DMS153 treated with DMSO at 0.1 percent for 48 hours (cell line): Measurements from ENCODE around the gene CYB5RL.
"Not testable (repeated sequence)": the region's sequence is repeated elsewhere in the genome, so short reads cannot be mapped to it uniquely, and the experiment has no call there.

Experiments used
- DNase-seq: peaks from one replicate; lab custom pipeline; 2025; ENCODE audit not compliant: unreplicated experiment; lab: John Stamatoyannopoulos, UW

CYB5RL gene

DNA sequence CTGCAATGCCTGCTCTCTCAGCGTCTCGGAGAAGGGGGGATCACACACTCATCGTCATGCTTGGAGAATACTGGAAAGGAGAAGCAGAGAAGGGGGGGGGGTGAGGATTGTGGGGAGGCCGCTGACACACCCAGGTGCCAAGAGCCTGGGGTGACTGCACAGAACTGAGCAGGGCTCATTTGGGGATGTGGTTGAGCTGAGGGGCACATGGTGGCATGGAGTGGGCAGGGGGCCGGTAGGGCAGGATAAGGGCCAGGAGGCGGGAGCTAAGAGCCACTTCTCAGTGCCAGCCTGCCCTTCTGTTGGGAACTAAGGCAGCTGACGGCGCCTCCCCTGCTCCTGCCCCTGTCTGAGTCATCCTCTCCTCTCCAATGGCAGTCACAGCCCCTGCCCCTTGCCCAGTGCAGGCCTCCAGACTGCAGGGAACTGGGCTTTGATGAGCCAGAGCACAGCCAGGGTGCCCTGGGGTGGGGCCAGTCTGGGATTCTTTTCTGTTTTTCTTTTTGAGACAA lies 27.3 kb upstream of the CYB5RL start:
- no peak for DNase-seq

DNA sequence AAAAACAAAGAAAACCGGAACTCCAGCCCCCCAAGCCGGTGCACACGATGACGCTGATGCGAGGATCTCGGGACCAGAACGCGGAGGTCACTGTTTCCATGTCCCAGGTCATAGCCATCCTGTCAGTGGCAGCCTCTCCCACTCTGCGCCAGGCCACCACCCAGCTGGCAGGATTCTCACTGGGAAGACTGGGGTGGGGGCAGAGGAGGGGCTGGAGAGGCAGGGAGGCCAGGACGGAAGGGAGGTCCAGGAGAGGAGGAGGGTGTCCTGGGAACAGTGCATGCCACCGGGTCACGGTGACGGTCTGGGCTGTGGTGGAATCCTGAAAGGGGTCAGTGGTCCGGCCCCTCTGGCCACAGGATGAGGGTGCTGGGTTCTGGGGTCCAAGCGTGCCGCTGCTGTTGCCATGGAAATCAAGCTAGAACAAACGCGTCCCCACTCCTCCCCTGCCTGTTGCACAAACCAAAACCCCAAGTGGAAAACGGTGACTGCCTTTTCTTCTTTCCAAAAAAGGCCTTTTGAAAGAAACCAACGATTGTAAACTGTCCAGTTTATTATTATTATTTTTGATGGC lies 26.2 kb upstream of the CYB5RL start:
- DNase-seq = no peak

DNA sequence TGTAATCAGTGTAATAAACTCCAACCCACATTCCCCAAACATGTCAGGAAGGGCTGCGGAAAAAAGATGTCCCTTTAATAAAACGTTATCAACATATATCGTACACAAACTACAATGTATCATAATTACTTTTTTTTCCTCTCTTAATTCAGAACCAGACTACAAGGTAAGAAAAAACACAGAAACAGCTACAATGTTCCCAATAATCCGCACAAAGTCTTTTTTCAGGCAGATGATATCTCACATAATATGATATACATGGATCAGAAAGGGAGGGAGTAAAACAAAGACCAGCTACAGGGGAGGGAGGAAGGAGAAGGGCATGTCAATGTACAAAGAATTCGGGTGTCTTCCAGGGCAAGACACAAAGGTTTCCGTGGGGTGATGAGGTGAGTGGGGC lies 25.5 kb upstream of the CYB5RL start:
- DNase-seq = no peak

DNA sequence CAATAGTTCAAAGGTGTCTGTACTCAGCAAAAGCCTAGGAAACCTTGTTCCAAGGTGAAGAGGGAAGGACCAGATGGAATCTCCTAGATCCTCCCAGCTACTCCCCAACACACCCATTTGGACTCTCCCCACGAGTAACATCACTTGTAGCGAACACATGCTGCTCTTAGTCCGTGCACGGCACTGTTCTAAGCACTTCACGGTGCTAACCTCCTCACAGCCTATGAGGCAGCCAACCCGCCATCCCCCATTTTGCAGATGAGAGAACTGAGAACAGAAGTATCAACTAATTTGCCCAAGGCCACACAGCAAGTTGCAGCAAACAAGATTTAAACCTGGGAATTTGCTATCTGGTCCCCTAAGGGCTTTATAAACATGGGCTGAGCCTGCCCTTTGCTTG lies 24.4 kb upstream of the CYB5RL start:
- DNase-seq = no peak

DNA sequence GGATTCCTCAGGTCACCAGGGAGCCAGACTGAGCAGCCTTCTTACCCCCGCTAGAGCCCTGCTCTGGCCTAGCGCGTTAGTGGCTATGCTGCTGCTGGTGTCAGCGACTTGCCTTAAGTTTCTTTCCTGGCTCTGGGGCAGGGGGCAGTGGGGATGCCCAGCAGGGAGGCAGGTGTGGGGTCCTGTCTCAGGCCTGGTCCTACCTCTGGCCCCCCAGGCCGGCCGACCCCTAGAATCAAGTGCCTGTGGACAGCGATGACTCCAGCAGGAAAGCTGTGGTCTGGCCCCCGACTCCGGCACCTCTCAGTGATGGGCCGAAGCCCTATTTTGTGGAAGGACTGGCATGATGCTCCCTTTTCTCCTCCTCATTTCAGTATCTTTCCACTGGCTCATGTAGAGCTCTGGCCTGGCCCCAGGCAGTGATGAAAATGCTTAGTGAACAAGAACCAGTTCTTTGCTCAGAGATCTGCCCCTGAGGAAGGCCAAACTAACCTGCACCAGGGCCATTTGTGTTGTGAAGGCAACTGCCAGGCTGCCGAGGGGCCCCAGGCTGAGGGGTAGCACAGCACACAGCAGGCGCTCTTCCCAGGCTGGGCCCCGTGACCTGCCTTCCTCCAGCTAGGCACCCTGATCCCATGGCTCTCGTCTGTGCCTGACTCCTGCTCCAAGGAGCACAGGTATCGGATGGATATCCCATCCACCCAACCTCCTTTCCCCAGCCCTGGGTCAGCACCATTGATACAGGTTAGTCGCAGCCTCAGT lies 23.8 kb upstream of the CYB5RL start:
- no peak for DNase-seq

DNA sequence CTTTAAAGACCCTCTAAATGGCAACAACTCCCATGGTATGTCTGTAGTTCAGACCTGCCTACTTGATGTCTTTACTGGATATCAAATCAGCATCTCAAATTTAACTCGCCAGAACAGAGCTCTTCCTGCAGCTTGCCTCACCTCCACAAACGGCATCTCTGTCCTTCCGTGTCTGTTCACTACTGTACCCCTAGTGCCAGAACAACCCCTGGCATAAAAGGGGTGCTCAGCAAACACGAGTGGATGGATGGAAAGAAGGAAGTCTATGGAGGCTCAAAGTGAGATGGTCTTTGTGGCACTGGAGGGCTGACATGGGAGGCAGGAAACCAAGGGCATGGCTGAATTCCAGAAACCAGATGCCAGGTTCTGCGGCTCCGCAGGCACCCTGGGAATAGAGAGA lies 22.9 kb upstream of the CYB5RL start:
- no peak for DNase-seq

DNA sequence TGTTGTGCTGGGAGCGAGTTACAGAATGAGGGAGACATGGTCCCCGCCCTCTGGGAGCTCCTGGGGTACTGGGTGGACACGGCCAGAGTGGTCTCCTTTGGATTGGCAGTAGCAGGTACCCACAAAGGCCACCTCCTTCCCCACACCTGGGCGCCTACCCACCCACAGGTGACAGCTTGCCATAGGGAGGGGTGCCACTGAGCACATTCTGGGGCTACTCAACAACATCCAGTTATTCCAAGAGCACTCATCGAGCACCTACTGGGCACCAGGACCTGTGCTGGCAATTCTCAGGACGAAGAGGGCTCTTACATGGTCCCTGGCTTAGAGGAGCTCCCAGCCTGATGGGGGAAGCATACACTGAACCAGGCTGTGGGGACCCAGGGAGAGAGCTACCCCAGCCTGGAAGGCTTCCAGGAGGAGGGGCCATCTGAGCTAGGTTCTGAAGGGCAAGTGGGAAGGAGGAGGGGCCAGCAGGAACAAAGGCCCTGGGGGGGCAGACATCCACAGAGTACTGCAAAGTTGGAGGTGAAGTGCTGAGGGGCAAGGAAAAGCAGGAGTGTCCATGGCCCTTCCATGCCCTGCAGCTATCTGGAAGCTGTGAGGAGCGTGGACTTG lies 22.1 kb upstream of the CYB5RL start:
- no peak for DNase-seq

DNA sequence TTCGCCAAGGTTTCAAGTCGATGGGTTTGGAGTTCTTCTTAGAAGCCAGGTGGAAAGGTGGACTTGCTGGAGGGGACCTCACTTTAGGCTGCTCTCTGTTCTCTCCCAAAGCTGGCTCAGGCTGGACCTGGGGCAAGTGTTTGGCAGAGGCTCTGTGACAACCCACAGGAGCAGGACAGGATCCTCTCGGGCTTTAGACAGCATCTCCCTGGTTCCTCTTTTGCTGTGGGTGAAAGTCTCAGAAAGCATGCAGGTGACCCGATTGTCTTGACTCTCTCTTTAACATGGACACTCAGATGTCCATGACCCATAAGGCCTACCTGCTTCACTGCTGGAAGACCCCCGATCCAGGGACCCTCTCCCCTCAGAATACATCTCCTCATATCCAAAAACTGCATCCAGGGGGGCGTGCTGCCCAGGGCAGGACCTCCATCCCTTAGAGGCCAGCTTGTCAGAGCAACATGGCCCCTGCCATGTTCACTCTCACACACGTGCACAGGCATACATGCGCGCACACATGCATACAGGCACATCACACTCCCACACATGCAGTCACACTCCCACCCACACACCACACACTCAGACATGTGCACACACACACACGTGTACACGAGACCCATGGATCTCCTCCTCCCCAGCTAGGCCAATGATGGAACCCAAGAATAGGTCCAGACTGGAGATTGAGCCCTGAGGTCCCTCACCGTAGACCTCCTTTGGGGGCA lies 21.4 kb upstream of the CYB5RL start:
- DNase-seq = no peak

DNA sequence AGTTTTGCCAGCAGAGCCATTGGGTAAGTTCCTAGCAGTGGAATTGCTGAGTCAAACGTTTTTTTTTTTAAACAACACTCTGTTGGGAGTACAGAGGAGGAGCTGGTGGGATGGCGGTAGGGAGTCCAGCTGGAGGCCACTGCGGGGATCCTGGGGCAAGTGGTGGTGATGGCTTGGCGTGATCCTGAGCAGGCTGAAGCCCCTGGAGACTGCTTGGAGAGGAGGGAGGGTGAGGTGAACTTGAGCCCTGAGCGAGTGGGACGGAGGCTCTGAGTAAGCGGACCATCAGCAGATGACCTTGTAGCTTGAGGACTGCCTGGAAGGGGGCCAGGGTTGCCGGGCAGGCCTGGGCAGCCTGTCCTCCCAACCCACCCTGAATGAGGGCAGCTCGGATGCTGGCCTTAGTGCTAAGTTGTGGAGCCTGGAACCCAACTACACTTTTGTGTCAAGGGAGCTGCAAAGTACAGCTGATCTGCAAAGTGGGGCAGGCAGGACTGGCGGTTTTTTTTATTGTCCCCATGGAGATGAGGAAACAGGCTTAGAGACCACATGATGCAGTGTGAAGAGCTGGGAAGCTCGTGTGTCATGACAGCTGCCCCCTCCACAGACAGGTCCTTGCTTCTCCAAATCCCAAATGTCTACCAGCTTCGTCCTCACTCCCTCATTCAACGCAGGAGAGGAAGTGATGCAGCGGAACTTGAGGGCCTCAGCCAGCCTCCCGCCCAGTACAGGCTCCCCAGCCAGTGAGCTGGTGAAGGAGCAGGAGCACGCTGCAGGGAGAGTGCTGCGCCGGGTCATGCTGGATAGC lies 20.4 kb upstream of the CYB5RL start:
- no peak for DNase-seq

DNA sequence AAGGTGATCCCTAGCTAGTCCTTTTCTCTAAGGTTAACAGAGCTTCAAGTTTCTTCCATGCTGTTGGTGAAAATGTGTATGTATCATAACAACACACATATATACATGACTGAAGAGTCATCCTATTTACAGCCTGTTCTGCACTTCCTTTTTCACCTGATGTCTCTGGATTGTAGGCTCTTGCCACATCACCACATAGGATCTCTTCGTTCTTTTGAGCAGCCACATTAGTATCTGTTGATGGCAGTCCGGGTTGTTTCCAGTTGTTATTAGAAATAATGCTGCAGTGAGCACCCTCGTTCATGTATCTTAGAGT lies 19.8 kb upstream of the CYB5RL start:
- no peak for DNase-seq

DNA sequence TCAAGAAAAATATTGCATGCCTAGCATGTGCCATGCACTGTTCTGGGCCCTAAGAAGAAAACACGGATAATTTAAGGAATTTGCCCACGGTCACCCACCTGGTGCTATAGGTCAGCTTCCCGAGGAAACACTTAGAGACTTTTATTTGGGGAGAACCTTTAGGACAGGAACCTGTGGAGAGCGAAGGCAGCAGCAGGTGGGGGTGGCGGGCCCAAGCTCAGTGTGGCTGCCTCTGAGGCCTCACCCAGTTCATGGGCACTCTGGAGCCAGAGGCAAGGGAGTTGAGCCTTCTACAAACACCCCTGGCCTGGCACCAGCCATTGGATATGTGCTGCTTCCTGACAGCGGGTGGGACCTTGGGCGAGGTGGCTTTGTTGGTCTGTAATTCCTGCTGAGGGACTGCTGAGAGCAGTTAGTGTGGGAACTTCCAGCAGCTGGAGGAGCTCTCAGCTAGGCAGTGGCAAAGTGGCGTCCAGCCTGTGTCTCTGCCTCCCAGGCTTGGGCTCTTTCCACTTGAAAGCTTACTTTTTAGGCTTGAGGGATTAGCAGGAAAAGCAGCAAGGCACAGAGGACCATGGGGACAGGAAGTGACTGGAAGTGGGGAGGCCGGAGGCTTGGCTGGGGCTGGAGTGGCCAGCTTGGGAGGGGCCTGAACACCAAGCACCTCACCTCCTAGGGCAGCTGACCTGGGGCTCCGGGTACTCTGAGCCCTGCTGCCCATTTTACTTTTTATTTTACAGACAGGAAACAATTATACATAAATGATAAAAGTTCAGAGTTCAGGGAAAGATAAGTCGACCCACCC lies 19.3 kb upstream of the CYB5RL start:
- no peak for DNase-seq

DNA sequence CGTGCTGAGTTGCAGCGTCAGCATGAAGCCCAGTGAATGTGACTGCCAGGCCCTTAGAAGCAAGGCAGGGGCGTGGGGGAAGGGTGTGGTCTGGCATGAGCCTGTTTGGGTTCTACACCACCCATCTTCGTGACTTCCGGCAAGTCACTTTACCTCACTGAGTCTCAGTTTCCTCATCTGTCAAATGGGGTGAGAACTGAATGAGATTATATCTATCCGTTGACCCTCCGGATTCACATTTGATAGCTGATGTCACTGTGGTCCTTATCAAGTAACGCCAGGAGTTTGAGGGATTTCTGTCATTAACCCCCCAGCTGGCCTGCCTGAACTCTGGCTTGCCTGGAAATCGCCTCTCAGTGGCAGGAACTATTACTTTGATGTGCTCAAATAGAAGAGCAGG lies 15.7 kb upstream of the CYB5RL start:
- DNase-seq = no peak

DNA sequence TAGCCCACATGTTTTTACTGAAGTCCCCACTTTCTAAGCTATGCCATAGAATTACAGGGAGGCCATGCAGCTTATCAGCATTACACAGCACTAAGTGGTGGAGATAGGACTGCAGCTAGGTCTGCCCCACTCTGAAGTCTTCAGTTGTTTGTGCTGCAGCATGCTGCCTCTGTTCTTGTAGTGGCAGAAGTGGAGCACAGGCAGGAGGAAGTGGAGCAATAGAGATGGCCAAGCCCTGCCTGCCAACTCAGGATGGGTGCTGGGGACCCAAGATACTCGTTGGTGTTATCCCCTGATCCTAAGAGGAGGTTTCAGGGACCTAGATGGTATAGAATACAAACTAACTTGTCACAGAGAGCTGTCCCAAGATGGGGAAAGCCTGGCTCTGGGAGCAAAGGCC lies 13.0 kb upstream of the CYB5RL start:
- no peak for DNase-seq

DNA sequence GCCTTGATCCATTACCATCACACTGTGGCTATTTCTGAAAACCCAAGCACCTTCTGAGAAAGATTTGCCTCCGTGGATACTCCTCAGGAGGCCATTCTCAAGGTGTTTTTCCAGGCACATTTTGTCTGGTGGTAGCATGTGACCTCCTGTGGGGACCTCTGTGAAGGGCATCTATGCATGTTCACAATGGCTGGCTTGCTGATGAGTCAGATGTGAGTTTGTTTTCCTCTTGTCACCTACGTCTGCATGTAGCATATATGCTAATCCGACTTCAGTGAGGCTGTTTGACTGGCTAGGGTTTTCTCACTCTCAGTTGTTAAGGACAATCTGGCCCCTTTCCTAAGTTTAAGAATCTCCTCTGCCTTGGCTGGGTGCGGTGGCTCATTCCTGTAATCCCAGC lies 8.1 kb upstream of the CYB5RL start:
- not testable (repeated sequence) for DNase-seq

DNA sequence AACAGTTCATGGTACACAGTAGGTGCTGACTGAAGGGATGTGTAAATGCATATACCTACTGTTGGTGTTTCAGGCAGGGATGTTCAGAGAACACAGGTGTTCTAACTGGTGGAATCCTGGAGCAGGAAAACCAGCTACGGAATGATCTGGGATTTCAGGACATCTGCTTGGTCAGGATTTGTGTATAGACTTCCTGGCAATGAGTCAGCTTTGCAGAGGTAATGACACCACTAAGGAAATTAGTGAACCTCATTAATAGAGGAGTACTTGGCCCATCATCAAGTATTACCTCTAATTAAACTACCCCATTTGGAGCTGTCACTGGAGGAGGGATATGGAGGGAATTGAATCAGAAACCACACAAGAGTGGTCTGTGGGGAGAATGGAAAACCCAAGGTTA lies 7.5 kb upstream of the CYB5RL start:
- no peak for DNase-seq

DNA sequence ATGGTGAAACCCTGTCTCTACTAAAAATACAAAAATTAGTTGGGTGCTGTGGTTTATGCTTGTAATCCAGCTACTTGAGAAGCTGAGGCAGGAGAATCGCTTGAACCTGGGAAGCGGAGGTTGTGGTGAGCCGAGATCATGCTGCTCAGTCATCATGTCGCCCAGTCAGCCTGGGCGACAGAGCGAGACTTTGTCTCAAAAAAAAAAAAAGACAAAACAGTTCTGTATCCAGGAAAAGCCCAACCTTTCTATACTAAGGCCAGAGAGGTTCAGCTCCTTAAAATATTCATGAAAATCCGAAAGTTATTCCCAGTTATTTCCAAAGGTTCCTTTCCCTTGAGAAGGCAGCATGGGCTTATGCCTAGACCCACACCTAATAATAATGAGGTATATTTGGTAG lies 4.4 kb upstream of the CYB5RL start:
- DNase-seq = no peak

DNA sequence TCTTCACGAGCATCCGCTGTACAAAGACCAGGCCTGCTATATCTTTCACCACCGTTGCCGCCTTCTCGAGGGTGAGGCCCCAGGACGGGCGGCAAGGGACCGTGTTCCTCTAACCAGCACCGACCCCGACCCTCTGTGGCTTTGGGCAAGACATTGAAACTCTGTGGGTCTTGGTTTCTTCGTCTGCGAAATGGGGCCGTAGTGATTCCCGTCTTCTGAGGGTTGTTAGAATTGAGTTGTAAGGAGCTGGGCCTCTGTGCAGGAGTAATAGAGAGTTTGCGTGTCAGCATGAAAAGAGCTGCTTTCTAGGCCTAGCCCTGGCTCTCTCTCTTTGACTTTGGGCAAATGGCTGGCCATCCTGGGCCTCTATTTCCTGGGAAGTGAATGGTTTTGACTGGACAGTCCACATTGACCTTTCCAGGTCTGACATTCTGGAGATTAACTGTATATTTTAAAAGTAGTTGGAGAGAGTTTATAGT lies 728 bp upstream of the CYB5RL start:
- no peak for DNase-seq

DNA sequence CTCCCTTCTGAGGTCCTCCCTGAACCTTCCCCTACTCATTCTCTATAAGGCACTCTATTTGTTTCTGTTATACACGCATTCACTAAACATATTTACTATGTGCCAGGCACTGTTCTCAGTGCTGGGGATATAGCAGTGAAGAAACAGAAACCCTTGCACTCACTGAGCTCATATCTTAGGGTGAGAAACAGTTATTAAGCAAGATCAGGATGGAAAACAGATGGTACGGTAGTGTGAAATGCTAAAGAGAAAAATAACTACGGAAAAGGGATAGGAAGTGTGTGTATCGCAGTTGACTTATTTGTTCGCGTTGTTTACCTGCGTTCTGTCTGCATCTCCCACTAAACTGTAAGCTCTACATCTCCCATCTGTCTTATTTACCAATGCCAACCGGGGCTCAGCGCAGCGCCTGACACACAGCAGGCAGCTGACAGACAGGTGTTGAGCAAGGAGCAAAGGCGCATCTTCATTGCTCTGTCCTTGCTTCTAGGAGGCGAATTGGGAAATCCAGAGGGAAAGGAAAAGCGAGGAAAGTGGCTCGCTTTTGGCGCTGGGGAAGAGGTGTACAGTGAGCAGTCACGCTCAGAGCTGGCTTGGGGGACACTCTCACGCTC lies 572 bp downstream of the CYB5RL start:
- no peak for DNase-seq

DNA sequence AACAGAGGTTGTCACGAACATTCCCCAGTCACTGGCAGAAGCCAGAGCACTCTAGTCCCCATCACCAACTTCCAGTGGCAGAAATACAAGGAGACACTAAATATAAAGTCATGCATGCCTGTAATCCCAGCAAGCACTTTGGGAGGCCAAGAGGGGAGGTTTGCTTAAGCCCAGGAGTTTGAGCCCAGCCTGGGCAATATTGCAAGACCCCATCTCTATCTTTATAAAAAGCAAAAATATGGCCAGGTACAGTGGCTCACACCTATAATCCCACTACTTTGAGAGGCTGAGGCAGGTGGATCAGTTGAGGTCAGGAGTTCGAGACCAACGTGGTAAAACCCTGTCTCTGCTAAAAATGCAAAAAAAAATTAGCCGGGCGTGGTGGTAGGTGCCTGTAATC lies 6.4 kb downstream of the CYB5RL start:
- no peak for DNase-seq

DNA sequence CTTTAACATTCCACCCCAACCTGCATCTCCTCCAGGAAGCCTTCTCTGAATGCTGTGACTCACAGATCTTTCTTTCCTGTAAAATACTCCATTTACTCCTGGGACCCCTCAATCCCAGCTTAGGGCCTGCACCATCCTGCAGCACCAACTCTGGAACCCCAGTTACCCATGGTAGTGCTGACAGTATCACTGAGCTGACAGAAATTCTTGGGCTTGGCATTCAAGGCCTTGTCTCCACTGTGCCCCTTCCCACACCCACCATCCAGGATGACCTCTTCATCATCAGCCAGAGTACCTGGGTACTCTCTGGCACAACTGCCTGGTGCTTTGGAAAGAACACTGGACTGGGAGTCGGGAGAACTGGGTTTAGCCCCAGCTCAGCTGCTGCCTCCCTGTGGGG lies 8.3 kb downstream of the CYB5RL start:
- no peak for DNase-seq
